Measurements from ENCODE around the gene ZNF385A. TPM values are rescaled to one million over a fixed set of nuclear protein-coding genes. Genes with fewer than 3 reads are reported as not detected.

The ZNF385A gene
- total and polyA plus RNA-seq, 7 experiments from 2014 or later = 0.39 to 69.9 (median 1.4) TPM

GRCh38 chr12:54393207-54393609 is 8.7 kb upstream of the ZNF385A start:
- no peaks in the 10 kb centered on the region for H3K27me3 Mint-ChIP-seq
- H3K4me3 Mint-ChIP-seq = no peak overlapping the region
- ChIA-PET POLR2A (interaction anchor here (1.0 to 1.4 kb wide), 3 partner anchors 35 to 72 kb away, joined by 3 to 4 read pairs (median 3); no protein-coding TSS in a partner anchor), CTCF (interaction anchor here (0.5 to 2.2 kb wide), 12 partner anchors 10 to 175 kb away, joined by 3 to 10 read pairs (median 4); no protein-coding TSS in a partner anchor)
- peaks cover 28 to 46% (median 32%) of the 10 kb centered on the region in 7 donors for H3K4me1 Mint-ChIP-seq
- DNase-seq (no peak), ATAC-seq (no peak)
- Histone ChIP-seq H3K9me3 (ENCODE audit: control insufficient read depth in 2 of 3, low read length in 3 of 3) (no peaks in the 10 kb centered on the region), H3K27me3 (ENCODE audit: control insufficient read depth in 2 of 2, insufficient read depth in 2 of 2, low read length in 2 of 2) (no peaks in the 10 kb centered on the region), H3K4me3 (ENCODE audit: low read length) (no peak overlapping the region), H3K4me1 (ENCODE audit: control insufficient read depth in 2 of 2, insufficient read depth in 2 of 2, low read length in 2 of 2) (peaks cover 4 to 5% of the 10 kb centered on the region in 2 donors), H3K27ac (ENCODE audit: low read depth, low read length) (no peak overlapping the region), H3K36me3 (ENCODE audit: control insufficient read depth in 2 of 3, insufficient read depth in 3 of 3, low read length in 3 of 3) (peaks cover 18 to 39% (median 24%) of the 10 kb centered on the region in 3 experiments)
- no peaks in the 10 kb centered on the region for H3K9me3 Mint-ChIP-seq
- intact Hi-C loops (cut with micrococcal nuclease) = loop anchor here in 1 of 2 donors (5.0 kb wide), 1 partner anchor 104 kb away; the partner anchor contains the start of gene NCKAP1L
- H3K36me3 Mint-ChIP-seq = peaks cover 5 to 40% (median 19%) of the 10 kb centered on the region in 5 donors
- peak overlapping the region in 1 of 9 donors; percentile 20 for H3K27ac Mint-ChIP-seq

GRCh38 chr12:54392485-54393206 is 8.1 kb upstream of the ZNF385A start:
- H3K4me3 Mint-ChIP-seq = peak overlapping the region in 6 of 10 donors; percentile 7 to 81 (median 68)
- ChIA-PET CTCF (interaction anchor here (0.6 to 2.2 kb wide), 9 partner anchors 11 to 176 kb away, joined by 3 to 10 read pairs (median 4); no protein-coding TSS in a partner anchor), POLR2A (interaction anchor here (1.0 to 1.4 kb wide), 4 partner anchors 35 to 112 kb away, joined by 3 to 4 read pairs (median 3); partner anchors contain the start of gene HNRNPA1)
- Histone ChIP-seq H3K4me3 (ENCODE audit: low read length) (no peak overlapping the region), H3K27me3 (ENCODE audit: control insufficient read depth in 2 of 2, insufficient read depth in 2 of 2, low read length in 2 of 2) (no peaks in the 10 kb centered on the region), H3K27ac (ENCODE audit: low read depth, low read length) (no peak overlapping the region), H3K36me3 (ENCODE audit: control insufficient read depth in 2 of 3, insufficient read depth in 3 of 3, low read length in 3 of 3) (peaks cover 13 to 34% (median 20%) of the 10 kb centered on the region in 3 experiments), H3K9me3 (ENCODE audit: control insufficient read depth in 2 of 3, low read length in 3 of 3) (no peaks in the 10 kb centered on the region), H3K4me1 (ENCODE audit: control insufficient read depth in 2 of 2, insufficient read depth in 2 of 2, low read length in 2 of 2) (peaks cover 4 to 5% of the 10 kb centered on the region in 2 donors)
- H3K4me1 Mint-ChIP-seq = peaks cover 30 to 44% (median 32%) of the 10 kb centered on the region in 7 donors
- intact Hi-C loops (cut with micrococcal nuclease) = loop anchor here in 1 of 2 donors (5.0 kb wide), 1 partner anchor 105 kb away; the partner anchor contains the start of gene NCKAP1L
- H3K27me3 Mint-ChIP-seq = no peaks in the 10 kb centered on the region
- ATAC-seq (no peak), DNase-seq (no peak)
- peak overlapping the region in 1 of 9 donors; percentile 20 for H3K27ac Mint-ChIP-seq
- H3K36me3 Mint-ChIP-seq = peaks cover 5 to 34% (median 13%) of the 10 kb centered on the region in 5 donors
- H3K9me3 Mint-ChIP-seq = no peaks in the 10 kb centered on the region

GRCh38 chr12:54390668-54391551 is 6.4 kb upstream of the ZNF385A start:
- DNase-seq = peak in 8 of 9 donors; percentile 48 to 72 (median 63)
- Mint-ChIP-seq H3K36me3 (peaks cover 0 to 20% (median 6%) of the 10 kb centered on the region in 5 donors), H3K9me3 (no peaks in the 10 kb centered on the region), H3K27me3 (no peaks in the 10 kb centered on the region), H3K27ac (peak overlapping the region in 4 of 9 donors; percentile 28 to 70 (median 54)), H3K4me1 (peaks cover 32 to 46% (median 34%) of the 10 kb centered on the region in 7 donors), H3K4me3 (peak overlapping the region; percentile 62 to 88 (median 81))
- intact Hi-C loops (cut with micrococcal nuclease) = loop anchor here in 1 of 2 donors (5.0 kb wide), 1 partner anchor 106 kb away; the partner anchor contains the start of gene NCKAP1L
- POLR2A ChIA-PET = interaction anchor here (0.6 to 1.5 kb wide), 2 partner anchors 8 to 56 kb away, joined by 3 to 4 read pairs; no protein-coding TSS in a partner anchor
- peak overlapping the region; percentile 51 for H3K27ac ChIP-seq (ENCODE audit: low read depth, low read length)
- no peaks in the 10 kb centered on the region for H3K27me3 ChIP-seq (ENCODE audit: control insufficient read depth in 2 of 2, insufficient read depth in 2 of 2, low read length in 2 of 2)
- peak overlapping the region; percentile 50 for H3K4me3 ChIP-seq (ENCODE audit: low read length)
- peaks cover 5 to 16% (median 10%) of the 10 kb centered on the region in 3 experiments for H3K36me3 ChIP-seq (ENCODE audit: control insufficient read depth in 2 of 3, insufficient read depth in 3 of 3, low read length in 3 of 3)
- no peaks in the 10 kb centered on the region for H3K9me3 ChIP-seq (ENCODE audit: control insufficient read depth in 2 of 3, low read length in 3 of 3)
- ATAC-seq = peak; percentile 85
- peaks cover 4 to 5% of the 10 kb centered on the region in 2 donors for H3K4me1 ChIP-seq (ENCODE audit: control insufficient read depth in 2 of 2, insufficient read depth in 2 of 2, low read length in 2 of 2)
- CTCF ChIA-PET = interaction anchor here (1.5 kb wide), 1 partner anchor 49 kb away, joined by 3 read pairs; no protein-coding TSS in a partner anchor

GRCh38 chr12:54390176-54390667 is 5.7 kb upstream of the ZNF385A start:
- ATAC-seq (no peak), DNase-seq (no peak)
- ChIA-PET POLR2A (interaction anchor here (1.5 kb wide), 1 partner anchor 9 kb away, joined by 3 read pairs; no protein-coding TSS in a partner anchor), CTCF (interaction anchor here (1.5 kb wide), 1 partner anchor 50 kb away, joined by 3 read pairs; no protein-coding TSS in a partner anchor)
- intact Hi-C loops (cut with micrococcal nuclease) = loop anchor here in 1 of 2 donors (5.0 kb wide), 1 partner anchor 107 kb away; the partner anchor contains the start of gene NCKAP1L
- H3K36me3 Mint-ChIP-seq = peaks cover 0 to 18% (median 6%) of the 10 kb centered on the region in 5 donors
- Histone ChIP-seq H3K4me1 (ENCODE audit: control insufficient read depth in 2 of 2, insufficient read depth in 2 of 2, low read length in 2 of 2) (peaks cover 4 to 5% of the 10 kb centered on the region in 2 donors), H3K36me3 (ENCODE audit: control insufficient read depth in 2 of 3, insufficient read depth in 3 of 3, low read length in 3 of 3) (peaks cover 0 to 9% (median 6%) of the 10 kb centered on the region in 3 experiments), H3K27ac (ENCODE audit: low read depth, low read length) (no peak overlapping the region), H3K4me3 (ENCODE audit: low read length) (no peak overlapping the region), H3K9me3 (ENCODE audit: control insufficient read depth in 2 of 3, low read length in 3 of 3) (no peaks in the 10 kb centered on the region), H3K27me3 (ENCODE audit: control insufficient read depth in 2 of 2, insufficient read depth in 2 of 2, low read length in 2 of 2) (no peaks in the 10 kb centered on the region)
- H3K27me3 Mint-ChIP-seq = no peaks in the 10 kb centered on the region
- peak overlapping the region in 3 of 9 donors; percentile 7 to 67 (median 30) for H3K27ac Mint-ChIP-seq
- peaks cover 32 to 46% (median 33%) of the 10 kb centered on the region in 7 donors for H3K4me1 Mint-ChIP-seq
- H3K4me3 Mint-ChIP-seq = peak overlapping the region; percentile 43 to 86 (median 78)
- no peaks in the 10 kb centered on the region for H3K9me3 Mint-ChIP-seq

GRCh38 chr12:54389607-54390175 is 5.2 kb upstream of the ZNF385A start:
- ChIA-PET CTCF (interaction anchor here (0.8 to 1.5 kb wide), 2 partner anchors 10 to 50 kb away, joined by 3 read pairs; no protein-coding TSS in a partner anchor), POLR2A (interaction anchor here (1.5 kb wide), 1 partner anchor 9 kb away, joined by 3 read pairs; no protein-coding TSS in a partner anchor)
- H3K27me3 Mint-ChIP-seq = no peaks in the 10 kb centered on the region
- no peak for DNase-seq
- H3K4me3 Mint-ChIP-seq = peak overlapping the region; percentile 26 to 85 (median 64)
- H3K9me3 ChIP-seq (ENCODE audit: control insufficient read depth in 2 of 3, low read length in 3 of 3) = no peaks in the 10 kb centered on the region
- no peaks in the 10 kb centered on the region for H3K27me3 ChIP-seq (ENCODE audit: control insufficient read depth in 2 of 2, insufficient read depth in 2 of 2, low read length in 2 of 2)
- H3K27ac Mint-ChIP-seq = peak overlapping the region in 7 of 9 donors; percentile 7 to 67 (median 31)
- no peak overlapping the region for H3K27ac ChIP-seq (ENCODE audit: low read depth, low read length)
- peaks cover 0 to 15% (median 4%) of the 10 kb centered on the region in 5 donors for H3K36me3 Mint-ChIP-seq
- intact Hi-C loops (cut with micrococcal nuclease) = loop anchor here in 1 of 2 donors (5.0 kb wide), 1 partner anchor 108 kb away; the partner anchor contains the start of gene NCKAP1L
- H3K9me3 Mint-ChIP-seq = no peaks in the 10 kb centered on the region
- peaks cover 4 to 5% of the 10 kb centered on the region in 2 donors for H3K4me1 ChIP-seq (ENCODE audit: control insufficient read depth in 2 of 2, insufficient read depth in 2 of 2, low read length in 2 of 2)
- H3K4me1 Mint-ChIP-seq = peaks cover 30 to 42% (median 33%) of the 10 kb centered on the region in 7 donors
- H3K36me3 ChIP-seq (ENCODE audit: control insufficient read depth in 2 of 3, insufficient read depth in 3 of 3, low read length in 3 of 3) = peaks cover 0 to 6% (median 4%) of the 10 kb centered on the region in 3 experiments
- H3K4me3 ChIP-seq (ENCODE audit: low read length) = no peak overlapping the region
- no peak for ATAC-seq

Measured in naive thymus-derived CD4-positive, alpha-beta T cell (primary cell).